Lower lobe of right lung (tissue), 2 donors: ENCODE data around the gene ABLIM3. TPM values are rescaled to one million over a fixed set of nuclear protein-coding genes. Genes with fewer than 3 reads are reported as not detected.

Experiments
- ATAC-seq, 2 donors: fragments of 200-7000 bp; cut with Tn5 transposase; one replicate each; pipeline ENCODE4 v1.9.1; 2020 to 2022; ENCODE audit warnings: mild to moderate bottlenecking in 2 of 2, moderate library complexity in 2 of 2
- DNase-seq: peaks from one replicate; pipeline ENCODE4 v3.0.0-alpha.2; 2020
- H3K27ac ChIP-seq: fragments of 200-600 bp; one replicate; pipeline ENCODE4 v1.8.0; 2022
- H3K27me3 ChIP-seq: fragments of 200-600 bp; one replicate; pipeline ENCODE4 v1.8.0; 2022; ENCODE audit warnings: low read depth
- H3K36me3 ChIP-seq: fragments of 200-600 bp; one replicate; pipeline ENCODE4 v1.8.0; 2022; ENCODE audit warnings: mild to moderate bottlenecking
- H3K4me1 ChIP-seq: fragments of 200-600 bp; one replicate; pipeline ENCODE4 v1.8.0; 2022
- H3K4me3 ChIP-seq: fragments of 200-600 bp; one replicate; pipeline ENCODE4 v1.8.0; 2022; ENCODE audit warnings: mild to moderate bottlenecking
- H3K9me3 ChIP-seq: fragments of 200-600 bp; one replicate; pipeline ENCODE4 v1.8.0; 2022
- CTCF ChIP-seq: fragments of 200-600 bp; IDR thresholded peaks from one replicate; pipeline ENCODE4 v1.8.0; 2022; ENCODE audit warnings: antibody characterized with exemption, mild to moderate bottlenecking
- intact Hi-C: fragments of 100-400 bp; cut with DNase I; formaldehyde crosslinking; loops from one replicate; pipeline ENCODE4 v1.11.0; 2022
- total RNA-seq: library from RNA; stranded (reverse); fragmentation: NEBNext Ultra II Directional; extraction: Animal tissue kit (Norgen Biotek cat#: 25700); gene quantifications from one replicate; pipeline ENCODE4 v1.2.1, GENCODE V29; 2021
- donor health status: DM: no; HTN: yes; CAD: no; lungs with severe emphysema.

The ABLIM3 gene
- total RNA-seq, 1 donor from 2014 or later: 26.7 TPM

GRCh38 chr5:149215478-149216090 lies 74.3 kb downstream of the ABLIM3 start:
- Histone ChIP-seq H3K27ac (no peak overlapping the region), H3K36me3 (no peaks in the 10 kb centered on the region), H3K4me3 (no peak overlapping the region), H3K4me1 (peaks cover 44% of the 10 kb centered on the region), H3K27me3 (no peaks in the 10 kb centered on the region), H3K9me3 (no peaks in the 10 kb centered on the region)
- intact Hi-C loops: no loop called here
- no peak for ATAC-seq
- DNase-seq: no peak
- TF ChIP-seq CTCF: no peak

- H3K27me3 ChIP-seq: no peaks in the 10 kb centered on the region
- H3K4me3 ChIP-seq: no peak overlapping the region
- intact Hi-C loops: no loop called here
- no peaks in the 10 kb centered on the region for H3K36me3 ChIP-seq
- no peak for DNase-seq
- no peak for TF ChIP-seq CTCF
- peaks cover 49% of the 10 kb centered on the region for H3K4me1 ChIP-seq
- H3K27ac ChIP-seq: no peak overlapping the region
- H3K9me3 ChIP-seq: no peaks in the 10 kb centered on the region
- no peak for ATAC-seq
Measured at GRCh38 chr5:149216496-149216895, 75.2 kb downstream of the ABLIM3 start.

- intact Hi-C loops: no loop called here
- ATAC-seq (peak; percentile 57 to 79), DNase-seq (no peak)
- no peaks in the 10 kb centered on the region for H3K27me3 ChIP-seq
- TF ChIP-seq CTCF: no peak
- no peaks in the 10 kb centered on the region for H3K36me3 ChIP-seq
- H3K27ac ChIP-seq: peak overlapping the region; percentile 13
- H3K4me3 ChIP-seq: no peak overlapping the region
- H3K9me3 ChIP-seq: no peaks in the 10 kb centered on the region
- peaks cover 48% of the 10 kb centered on the region for H3K4me1 ChIP-seq
Measured at GRCh38 chr5:149217096-149217802, 76.0 kb downstream of the ABLIM3 start.

GRCh38 chr5:149217803-149218155 lies 76.5 kb downstream of the ABLIM3 start:
- H3K36me3 ChIP-seq: no peaks in the 10 kb centered on the region
- H3K4me1 ChIP-seq: peaks cover 48% of the 10 kb centered on the region
- H3K9me3 ChIP-seq: no peaks in the 10 kb centered on the region
- H3K4me3 ChIP-seq: no peak overlapping the region
- H3K27me3 ChIP-seq: no peaks in the 10 kb centered on the region
- ATAC-seq (peak; percentile 61 to 75), DNase-seq (peak; percentile 66)
- TF ChIP-seq CTCF: no peak
- intact Hi-C loops: no loop called here
- peak overlapping the region; percentile 13 for H3K27ac ChIP-seq

- TF ChIP-seq CTCF: no peak
- ATAC-seq: no peak
- DNase-seq: no peak
- peaks cover 48% of the 10 kb centered on the region for H3K4me1 ChIP-seq
- intact Hi-C loops: no loop called here
- H3K4me3 ChIP-seq: no peak overlapping the region
- H3K36me3 ChIP-seq: no peaks in the 10 kb centered on the region
- H3K27me3 ChIP-seq: no peaks in the 10 kb centered on the region
- H3K9me3 ChIP-seq: no peaks in the 10 kb centered on the region
- no peak overlapping the region for H3K27ac ChIP-seq
Measured at GRCh38 chr5:149219584-149219983, 78.3 kb downstream of the ABLIM3 start.
